Effector memory CD8-positive, alpha-beta T cell (primary cell): ENCODE data around the gene AP2A2.
"Not testable (repeated sequence)": the region's sequence is repeated elsewhere in the genome, so short reads cannot be mapped to it uniquely, and the experiment has no call there.

Source experiments
- ATAC-seq: fragments of 150-1000 bp; cut with Tn5 transposase; replicated peaks from 2 replicates; pipeline ENCODE4 v1.10.0; 2021; ENCODE audit warnings: mild to moderate bottlenecking, moderate library complexity
- DNase-seq, 3 experiments: peaks; one replicate each; pipeline ENCODE4 v3.0.0; 2021
- H3K27ac Mint-ChIP-seq, 2 donors: one replicate each; pipeline ENCODE4 v1.8.0; 2022; ENCODE audit warnings: mild to moderate bottlenecking in 2 of 2, mixed read lengths in 2 of 2, moderate library complexity in 2 of 2
- H3K27me3 Mint-ChIP-seq, 2 donors: one replicate each; pipeline ENCODE4 v1.8.0; 2022; ENCODE audit warnings: mixed read lengths in 2 of 2
- H3K36me3 Mint-ChIP-seq: one replicate; pipeline ENCODE4 v1.8.0; 2022; ENCODE audit warnings: mild to moderate bottlenecking, moderate library complexity, mixed read lengths; ENCODE audit not compliant: insufficient read depth
- H3K4me1 Mint-ChIP-seq, 2 donors: one replicate each; pipeline ENCODE4 v1.8.0; 2022; ENCODE audit warnings: low read depth in 2 of 2, mixed read lengths in 2 of 2
- H3K4me3 Mint-ChIP-seq, 2 donors: one replicate each; pipeline ENCODE4 v1.8.0; 2022; ENCODE audit warnings: mild to moderate bottlenecking in 2 of 2, mixed read lengths in 2 of 2, moderate library complexity in 2 of 2
- H3K9me3 Mint-ChIP-seq, 2 donors: one replicate each; pipeline ENCODE4 v1.8.0; 2022; ENCODE audit warnings: mixed read lengths in 2 of 2

Gene AP2A2

DNA sequence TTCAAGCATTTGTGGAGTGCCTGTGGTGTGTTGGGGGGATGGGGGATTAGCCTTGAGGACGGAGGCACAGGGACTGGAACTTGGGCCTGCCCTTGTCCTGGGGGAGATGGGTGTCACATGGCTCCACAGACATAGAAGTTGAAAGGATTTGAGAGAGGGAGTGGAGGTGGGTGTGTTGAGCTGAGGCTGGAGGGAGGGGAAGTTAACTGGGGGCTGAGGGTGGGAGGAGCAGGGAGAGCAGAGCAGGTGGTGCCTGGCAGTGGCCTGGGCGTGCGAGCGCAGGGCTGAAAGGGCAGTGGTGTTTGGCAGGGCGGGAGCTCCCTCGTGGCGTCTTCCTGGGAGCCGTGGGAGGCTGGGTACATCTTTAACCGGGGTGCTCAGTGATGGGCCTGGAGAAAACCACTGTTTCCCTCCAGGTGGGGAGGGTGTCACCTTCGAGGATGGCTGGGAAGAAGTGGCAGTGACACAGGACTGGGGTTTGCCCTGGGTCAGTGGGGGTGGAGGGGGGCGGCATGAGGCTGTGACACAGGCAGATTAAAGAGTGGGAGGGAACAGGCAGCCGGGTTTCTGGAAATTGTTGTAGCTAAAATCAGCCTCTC, 45.5 kb downstream of the AP2A2 start:
- H3K27ac Mint-ChIP-seq, result peak overlapping the region; percentile 89 to 91
- no peaks in the 10 kb centered on the region for H3K27me3 Mint-ChIP-seq
- no peak for ATAC-seq
- H3K4me3 Mint-ChIP-seq, result peak overlapping the region in 1 of 2 donors; percentile 72
- H3K9me3 Mint-ChIP-seq, result no peaks in the 10 kb centered on the region
- DNase-seq, result no peak
- H3K36me3 Mint-ChIP-seq, result peaks cover 41% of the 10 kb centered on the region
- H3K4me1 Mint-ChIP-seq, result peaks cover 33 to 35% of the 10 kb centered on the region in 2 donors

- peak overlapping the region; percentile 89 to 91 for H3K27ac Mint-ChIP-seq
- H3K4me3 Mint-ChIP-seq, result no peak overlapping the region
- peaks cover 31 to 33% of the 10 kb centered on the region in 2 donors for H3K4me1 Mint-ChIP-seq
- ATAC-seq, result no peak
- no peaks in the 10 kb centered on the region for H3K9me3 Mint-ChIP-seq
- H3K36me3 Mint-ChIP-seq, result peaks cover 41% of the 10 kb centered on the region
- no peak for DNase-seq
- H3K27me3 Mint-ChIP-seq, result no peaks in the 10 kb centered on the region
These were observed 46.2 kb downstream of the AP2A2 start for GRCh38 chr11:971731-972365.

GRCh38 chr11:972523-973211, 47.0 kb downstream of the AP2A2 start:
- Mint-ChIP-seq H3K36me3 (peaks cover 47% of the 10 kb centered on the region), H3K27ac (peak overlapping the region in 1 of 2 donors; percentile 89), H3K4me1 (peaks cover 31 to 34% of the 10 kb centered on the region in 2 donors), H3K4me3 (no peak overlapping the region), H3K27me3 (no peaks in the 10 kb centered on the region), H3K9me3 (no peaks in the 10 kb centered on the region)
- no peak for ATAC-seq
- DNase-seq, result no peak

GRCh38 chr11:973237-973636, 47.6 kb downstream of the AP2A2 start:
- Mint-ChIP-seq H3K27me3 (no peaks in the 10 kb centered on the region), H3K27ac (peak overlapping the region in 1 of 2 donors; percentile 30), H3K36me3 (peaks cover 48% of the 10 kb centered on the region), H3K9me3 (no peaks in the 10 kb centered on the region), H3K4me3 (no peak overlapping the region), H3K4me1 (peaks cover 29 to 34% of the 10 kb centered on the region in 2 donors)
- DNase-seq (no peak), ATAC-seq (no peak)

DNA sequence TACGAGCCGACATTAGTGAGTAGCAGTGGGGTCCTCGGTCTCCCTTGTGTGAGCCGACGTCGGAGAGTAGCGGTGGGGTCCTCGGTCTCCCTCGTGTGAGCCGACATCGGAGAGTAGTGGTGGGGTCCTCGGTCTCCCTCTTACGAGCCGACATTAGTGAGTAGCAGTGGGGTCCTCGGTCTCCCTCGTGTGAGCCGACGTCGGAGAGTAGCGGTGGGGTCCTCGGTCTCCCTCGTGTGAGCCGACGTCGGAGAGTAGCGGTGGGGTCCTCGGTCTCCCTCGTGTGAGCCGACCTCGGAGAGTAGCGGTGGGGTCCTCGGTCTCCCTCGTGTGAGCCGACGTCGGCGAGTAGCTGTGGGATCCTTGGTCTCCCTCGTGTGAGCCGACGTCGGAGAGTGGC, 49.7 kb downstream of the AP2A2 start:
- peak overlapping the region; percentile 56 to 91 for H3K27ac Mint-ChIP-seq
- peaks cover 19 to 33% of the 10 kb centered on the region in 2 donors for H3K4me1 Mint-ChIP-seq
- H3K4me3 Mint-ChIP-seq, DNase-seq, H3K9me3 Mint-ChIP-seq, H3K27me3 Mint-ChIP-seq, ATAC-seq: not testable (repeated sequence)
- peaks cover 46% of the 10 kb centered on the region for H3K36me3 Mint-ChIP-seq

- DNase-seq, result no peak
- Mint-ChIP-seq H3K4me3 (no peak overlapping the region), H3K27ac (peak overlapping the region; percentile 56 to 91), H3K27me3 (no peaks in the 10 kb centered on the region), H3K9me3 (no peaks in the 10 kb centered on the region), H3K36me3 (peaks cover 42% of the 10 kb centered on the region), H3K4me1 (peaks cover 14 to 30% of the 10 kb centered on the region in 2 donors)
- ATAC-seq, result no peak
These were observed 50.2 kb downstream of the AP2A2 start for GRCh38 chr11:975827-976226.

GRCh38 chr11:976431-977160, 50.9 kb downstream of the AP2A2 start:
- ATAC-seq, result peak; percentile 33
- H3K4me1 Mint-ChIP-seq, result peaks cover 9 to 24% of the 10 kb centered on the region in 2 donors
- no peaks in the 10 kb centered on the region for H3K9me3 Mint-ChIP-seq
- H3K27me3 Mint-ChIP-seq, result no peaks in the 10 kb centered on the region
- H3K27ac Mint-ChIP-seq, result peak overlapping the region; percentile 56 to 91
- H3K36me3 Mint-ChIP-seq, result peaks cover 47% of the 10 kb centered on the region
- H3K4me3 Mint-ChIP-seq, result peak overlapping the region in 1 of 2 donors; percentile 27
- no peak for DNase-seq

GRCh38 chr11:977830-978720, 52.4 kb downstream of the AP2A2 start:
- no peaks in the 10 kb centered on the region for H3K9me3 Mint-ChIP-seq
- H3K4me1 Mint-ChIP-seq, result peaks cover 9 to 24% of the 10 kb centered on the region in 2 donors
- H3K27ac Mint-ChIP-seq, result no peak overlapping the region
- H3K36me3 Mint-ChIP-seq, result peaks cover 45% of the 10 kb centered on the region
- ATAC-seq (no peak), DNase-seq (no peak)
- no peaks in the 10 kb centered on the region for H3K27me3 Mint-ChIP-seq
- H3K4me3 Mint-ChIP-seq, result no peak overlapping the region

DNA sequence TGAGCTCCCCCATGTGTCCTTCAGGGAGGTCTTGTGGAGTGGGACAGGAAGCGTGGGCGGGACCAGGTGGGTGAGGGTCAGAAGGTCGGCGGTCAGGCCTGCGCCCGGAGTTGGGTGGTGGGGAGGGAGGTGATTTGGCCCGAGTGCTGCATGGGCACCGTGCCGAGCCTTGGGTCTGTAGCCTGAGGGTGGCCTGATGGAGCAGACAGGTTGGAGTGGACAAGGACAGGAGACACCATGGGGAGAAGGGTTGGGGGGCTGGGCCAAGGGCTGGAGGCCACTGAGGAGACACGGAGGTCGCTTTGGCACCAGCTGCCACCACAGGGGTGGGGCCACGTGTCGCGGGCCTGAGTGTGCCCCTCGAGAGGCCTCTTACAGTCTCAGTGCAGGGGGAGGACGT, 53.1 kb downstream of the AP2A2 start:
- H3K4me3 Mint-ChIP-seq, result no peak overlapping the region
- H3K4me1 Mint-ChIP-seq, result peaks cover 9 to 21% of the 10 kb centered on the region in 2 donors
- no peak for DNase-seq
- no peak for ATAC-seq
- H3K36me3 Mint-ChIP-seq, result peaks cover 43% of the 10 kb centered on the region
- H3K27ac Mint-ChIP-seq, result peak overlapping the region in 1 of 2 donors; percentile 26
- H3K9me3 Mint-ChIP-seq, result no peaks in the 10 kb centered on the region
- H3K27me3 Mint-ChIP-seq, result no peaks in the 10 kb centered on the region

DNA sequence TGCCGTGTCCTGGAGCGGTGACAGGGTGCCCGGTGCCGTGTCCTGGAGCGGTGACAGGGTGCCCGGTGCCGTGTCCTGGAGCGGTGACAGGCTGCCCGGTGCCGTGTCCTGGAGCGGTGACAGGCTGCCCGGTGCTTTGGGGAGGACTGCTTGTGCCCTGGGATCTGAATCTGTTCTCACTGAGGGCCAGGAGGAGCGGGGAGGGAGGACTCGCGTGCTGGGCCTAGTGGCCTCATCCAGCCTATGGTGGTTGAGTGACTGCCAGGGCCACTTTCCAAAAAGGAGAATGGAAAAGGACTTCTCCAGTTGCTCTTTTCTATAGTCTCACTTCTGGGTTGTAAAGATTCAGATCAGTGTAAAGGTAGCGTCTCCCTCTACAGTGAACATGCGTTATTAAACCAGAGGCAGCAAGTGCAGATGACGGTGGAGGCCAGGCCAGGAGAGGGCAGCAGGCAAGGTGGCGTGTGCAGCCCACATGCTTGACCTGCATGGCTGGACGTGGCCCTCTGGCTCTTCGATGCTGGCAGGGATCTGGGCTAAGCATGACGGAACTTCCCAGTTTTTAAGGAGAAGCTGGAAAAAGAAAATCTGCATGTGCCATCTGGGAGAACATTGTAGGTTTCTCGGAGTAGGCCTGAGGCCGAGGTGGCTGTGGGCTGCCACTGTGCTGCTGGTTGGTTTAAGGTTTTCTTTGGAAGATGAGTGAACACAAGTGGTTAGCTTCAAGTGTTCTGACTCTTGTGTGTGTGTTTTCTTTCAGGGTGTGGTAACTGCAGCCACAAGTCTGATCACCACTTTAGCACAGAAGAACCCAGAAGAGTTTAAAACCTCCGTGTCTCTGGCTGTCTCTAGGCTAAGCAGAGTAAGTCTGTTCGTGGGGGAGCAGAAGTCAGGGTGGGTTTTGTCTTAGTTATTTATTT, 55.0 kb downstream of the AP2A2 start:
- Mint-ChIP-seq H3K4me3 (no peak overlapping the region), H3K27ac (peak overlapping the region in 1 of 2 donors; percentile 31), H3K9me3 (no peaks in the 10 kb centered on the region), H3K36me3 (peaks cover 41% of the 10 kb centered on the region), H3K27me3 (no peaks in the 10 kb centered on the region), H3K4me1 (peaks cover 5 to 15% of the 10 kb centered on the region in 2 donors)
- ATAC-seq, result no peak
- no peak for DNase-seq

GRCh38 chr11:981764-982163, 56.1 kb downstream of the AP2A2 start:
- Mint-ChIP-seq H3K27ac (no peak overlapping the region), H3K4me3 (no peak overlapping the region), H3K36me3 (peaks cover 42% of the 10 kb centered on the region), H3K9me3 (no peaks in the 10 kb centered on the region), H3K4me1 (peaks cover 0 to 7% of the 10 kb centered on the region in 2 donors), H3K27me3 (no peaks in the 10 kb centered on the region)
- no peak for DNase-seq
- ATAC-seq, result no peak

GRCh38 chr11:984546-984945, 58.9 kb downstream of the AP2A2 start:
- no peak for ATAC-seq

More at GRCh38 chr11:984546-984945, 58.9 kb downstream of the AP2A2 start:
- Mint-ChIP-seq H3K27me3 (no peaks in the 10 kb centered on the region), H3K9me3 (no peaks in the 10 kb centered on the region), H3K27ac (no peak overlapping the region), H3K4me1 (peaks cover 0 to 2% of the 10 kb centered on the region in 2 donors), H3K36me3 (peaks cover 50% of the 10 kb centered on the region), H3K4me3 (no peak overlapping the region)
- DNase-seq, result no peak
